ENCODE data around the gene VWA5B1.
"Not testable (repeated sequence)": the region's sequence is repeated elsewhere in the genome, so short reads cannot be mapped to it uniquely, and the experiment has no call there.

Gene VWA5B1

DNA sequence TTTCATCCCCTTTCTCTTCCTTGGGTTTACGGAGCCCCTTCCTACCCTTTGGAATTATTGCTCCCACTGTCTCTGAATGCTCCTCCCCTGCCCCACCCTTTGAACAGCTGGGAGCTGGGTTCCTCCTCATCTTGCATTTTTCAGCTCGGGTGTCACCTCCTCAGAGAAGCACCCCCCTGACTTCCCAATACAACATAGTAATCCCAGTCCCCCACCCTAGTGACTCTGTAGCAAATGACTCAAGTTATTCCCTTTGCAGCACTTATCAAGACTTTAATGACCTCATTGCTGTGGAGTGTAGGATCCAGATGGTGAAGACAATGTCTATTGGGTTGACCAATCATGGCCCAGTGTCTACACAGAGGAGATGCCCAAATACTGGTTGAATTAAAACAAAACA is 8.9 kb upstream of the VWA5B1 start:
- DNase-seq: no peak

DNA sequence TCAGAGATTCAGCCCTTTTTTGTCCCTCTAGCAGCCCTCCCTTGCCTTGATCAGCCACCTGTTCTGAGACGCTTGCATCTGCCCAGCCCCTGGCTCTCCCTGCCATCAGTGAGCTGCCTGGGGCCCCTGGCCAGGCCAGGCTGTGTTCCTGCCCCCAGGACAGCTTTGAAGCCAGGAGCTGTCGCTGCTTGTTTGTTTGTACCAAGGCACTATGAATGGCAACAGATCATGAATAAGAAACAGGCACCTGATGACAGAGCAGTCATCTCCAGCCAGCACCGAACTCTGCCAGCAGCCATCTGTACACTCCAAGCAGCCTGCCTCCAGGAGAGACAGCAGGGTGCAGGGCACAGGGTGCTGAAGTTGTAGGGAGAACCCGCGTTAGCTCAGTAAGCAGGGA is 8.1 kb upstream of the VWA5B1 start:
- DNase-seq: no peak

DNA sequence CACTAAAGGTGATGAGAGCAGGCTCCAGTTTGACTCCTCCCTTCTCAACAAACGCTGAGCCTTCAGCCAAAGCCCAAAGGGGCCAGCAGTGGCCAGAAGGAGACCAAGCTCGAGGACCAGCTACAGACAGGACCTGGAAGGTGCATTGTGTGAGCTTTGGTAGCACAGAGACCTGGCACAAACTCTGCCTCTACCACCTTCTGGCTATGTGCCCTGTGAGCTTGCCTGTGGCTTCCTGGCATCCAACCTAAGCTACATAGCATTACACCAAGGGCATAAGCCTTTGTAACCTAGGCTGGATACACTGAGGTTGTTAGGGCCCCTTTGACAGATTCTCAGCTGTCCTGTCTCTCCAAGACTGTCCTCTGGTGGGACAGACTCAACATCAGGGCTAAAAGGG is 6.6 kb upstream of the VWA5B1 start:
- no peak for DNase-seq

- no peak for DNase-seq
Measured at GRCh38 chr1:20284625-20285024, 6.0 kb upstream of the VWA5B1 start.

- DNase-seq: no peak
Measured at GRCh38 chr1:20285510-20285909, 5.2 kb upstream of the VWA5B1 start.

DNA sequence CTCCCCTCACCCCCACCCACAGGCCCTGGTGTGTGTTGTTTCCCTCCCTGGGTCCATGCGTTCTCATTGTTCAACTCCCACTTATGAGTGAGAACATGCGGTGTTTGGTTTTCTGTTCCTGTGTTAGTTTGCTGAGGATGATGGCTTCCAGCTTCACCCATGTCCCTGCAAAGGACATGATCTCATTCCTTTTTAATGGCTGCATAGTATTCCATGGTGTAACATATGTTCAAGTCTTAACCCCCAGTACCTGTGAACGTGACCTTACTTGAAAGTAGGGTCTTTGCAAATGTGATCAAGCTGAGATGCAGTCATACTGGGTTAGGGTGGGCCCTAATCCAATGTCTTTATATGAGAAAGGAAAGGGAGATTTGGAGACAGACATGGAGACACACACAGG is 3.0 kb upstream of the VWA5B1 start:
- not testable (repeated sequence) for DNase-seq

- peak; percentile 2 for DNase-seq
Measured at GRCh38 chr1:20291645-20292084, 990 bp downstream of the VWA5B1 start.

GRCh38 chr1:20298626-20299025 is 8.0 kb downstream of the VWA5B1 start:
- DNase-seq: no peak

GRCh38 chr1:20301463-20302107 is 10.9 kb downstream of the VWA5B1 start:
- no peak for DNase-seq

DNA sequence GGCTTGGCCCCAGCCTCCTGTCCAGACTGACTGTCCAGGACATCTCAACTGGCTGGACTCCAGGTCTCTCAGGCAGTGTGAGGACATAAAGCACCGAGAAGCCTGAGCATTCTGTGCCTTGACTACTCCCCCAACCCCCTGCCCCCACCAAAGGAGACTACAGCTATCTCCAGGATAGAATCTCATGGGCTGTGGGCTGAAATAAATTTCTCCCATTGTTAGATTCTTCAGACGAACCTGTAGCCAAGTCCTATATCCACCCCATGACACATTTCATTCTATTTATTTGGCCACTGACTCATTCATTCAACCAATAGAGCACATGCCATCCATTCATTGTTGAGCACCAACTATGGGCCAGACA is 11.4 kb downstream of the VWA5B1 start:
- DNase-seq: no peak

DNA sequence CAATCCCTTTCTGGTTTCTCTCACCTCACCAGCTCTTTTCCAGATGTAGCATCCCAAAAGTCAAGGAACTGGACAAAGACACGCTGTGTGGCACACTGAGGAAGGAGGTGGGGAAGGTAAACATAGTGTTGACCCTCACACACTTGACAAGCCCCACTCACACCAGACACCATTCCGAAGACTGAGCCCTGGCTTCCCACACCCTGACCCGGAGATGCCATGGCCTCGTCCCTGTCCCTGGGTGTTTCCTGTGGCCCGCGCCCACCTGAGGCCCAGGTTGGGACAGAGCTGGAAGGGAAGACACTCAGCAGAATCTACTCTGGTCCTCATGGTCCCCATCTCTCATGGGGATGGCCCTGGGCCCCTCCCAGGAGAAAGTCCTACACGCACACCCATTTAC is 16.4 kb downstream of the VWA5B1 start:
- no peak for DNase-seq

- DNase-seq: no peak
Measured at GRCh38 chr1:20308569-20308968, 17.9 kb downstream of the VWA5B1 start.

GRCh38 chr1:20311289-20311688 is 20.6 kb downstream of the VWA5B1 start:
- no peak for DNase-seq

DNA sequence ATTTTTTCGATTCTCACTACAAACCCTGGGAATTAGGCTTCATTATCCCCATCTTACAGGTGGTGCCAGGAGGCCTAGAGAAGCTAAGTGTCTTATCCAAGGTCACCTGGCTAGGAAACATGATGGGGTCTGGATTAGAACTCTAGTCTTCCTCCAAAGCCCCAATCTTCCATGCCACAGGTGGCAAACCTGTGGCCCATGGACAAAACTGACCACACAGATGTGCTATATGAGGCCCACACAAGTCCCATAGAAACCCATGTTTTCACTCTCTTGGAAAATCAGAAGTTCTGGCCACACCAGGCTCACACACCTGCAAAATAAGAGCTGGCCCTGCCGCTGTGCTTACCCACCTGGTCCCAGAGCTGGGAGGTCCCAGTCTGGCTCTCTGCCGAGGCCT is 21.6 kb downstream of the VWA5B1 start:
- no peak for DNase-seq

GRCh38 chr1:20312818-20313217 is 22.1 kb downstream of the VWA5B1 start:
- DNase-seq: no peak

GRCh38 chr1:20317471-20317870 is 26.8 kb downstream of the VWA5B1 start:
- no peak for DNase-seq

GRCh38 chr1:20318521-20318920 is 27.8 kb downstream of the VWA5B1 start:
- DNase-seq: no peak

DNA sequence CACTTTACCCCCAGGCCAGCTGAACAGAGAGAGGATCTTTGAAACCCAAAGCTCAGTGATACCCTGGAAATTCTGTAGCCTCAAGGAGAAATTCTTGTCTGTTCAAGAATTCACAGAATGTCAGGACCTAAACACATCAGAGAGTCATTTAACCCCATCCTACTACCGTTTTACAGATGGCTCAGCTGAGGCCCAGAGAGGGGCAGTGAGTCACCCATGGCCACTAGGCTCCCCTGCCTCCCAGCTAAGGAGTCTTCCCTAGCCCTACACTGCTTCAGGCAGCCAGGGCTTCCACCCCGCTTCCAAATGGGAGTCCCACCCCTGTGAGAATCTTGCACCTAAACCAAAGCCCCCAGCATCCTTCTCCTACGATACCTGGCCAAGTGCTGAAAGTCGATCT is 28.3 kb downstream of the VWA5B1 start:
- no peak for DNase-seq

DNA sequence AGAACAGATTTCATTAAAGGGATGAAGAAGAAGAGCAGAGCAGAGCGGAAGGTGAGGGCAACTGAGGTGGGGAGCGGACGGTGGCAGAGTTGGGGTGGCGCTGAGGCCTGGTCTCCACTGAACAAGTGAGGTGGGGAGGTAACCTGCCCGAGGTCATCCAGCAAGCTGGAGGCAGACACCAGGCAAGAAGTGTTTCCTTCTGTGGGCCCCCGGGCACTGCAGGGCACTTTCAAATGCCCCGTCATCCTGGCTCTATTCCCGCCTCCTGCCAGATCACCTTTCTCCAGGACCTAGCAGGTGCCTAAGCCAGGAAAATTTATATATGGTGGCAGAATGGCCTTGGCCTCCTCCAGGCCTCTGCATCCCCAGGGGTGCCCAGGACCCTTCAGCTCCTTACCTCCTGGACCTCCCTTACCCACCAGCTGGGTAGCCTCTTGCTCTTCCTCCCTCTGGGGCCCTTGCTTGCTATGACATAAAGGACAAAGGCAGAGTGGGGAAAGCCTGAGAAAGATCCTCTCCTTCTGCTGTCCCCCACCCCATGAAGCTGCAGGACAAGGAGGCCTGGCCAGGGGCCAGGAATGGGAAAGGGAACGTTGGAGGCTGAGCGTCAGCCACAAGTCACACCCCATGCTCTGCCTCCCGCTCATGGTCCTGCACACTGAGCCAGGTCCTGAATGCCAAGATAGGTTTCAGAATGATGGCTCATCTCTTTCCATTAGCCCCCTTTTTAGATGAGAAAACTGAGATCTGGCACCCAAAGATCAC is 29.0 kb downstream of the VWA5B1 start:
- DNase-seq: no peak

DNA sequence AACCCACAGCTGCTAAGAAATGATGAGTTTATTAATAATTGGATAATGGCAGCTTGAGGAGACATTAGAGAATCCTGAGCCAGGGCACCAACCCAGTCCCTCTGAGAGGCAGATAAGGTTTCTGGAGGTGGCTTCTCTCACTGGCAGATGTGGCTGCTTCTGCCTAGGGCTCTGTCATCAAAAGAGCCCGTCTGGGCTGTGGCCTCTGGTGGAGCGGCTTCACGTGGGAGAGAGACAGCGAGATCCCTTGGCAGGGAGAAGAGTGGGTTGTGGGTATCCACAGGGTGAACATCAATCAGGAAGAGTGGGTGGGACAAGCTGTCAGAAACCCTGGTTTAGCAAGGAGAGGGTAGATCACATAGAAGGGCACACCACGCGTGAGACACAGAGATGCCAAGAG is 30.0 kb downstream of the VWA5B1 start:
- DNase-seq: no peak

DNA sequence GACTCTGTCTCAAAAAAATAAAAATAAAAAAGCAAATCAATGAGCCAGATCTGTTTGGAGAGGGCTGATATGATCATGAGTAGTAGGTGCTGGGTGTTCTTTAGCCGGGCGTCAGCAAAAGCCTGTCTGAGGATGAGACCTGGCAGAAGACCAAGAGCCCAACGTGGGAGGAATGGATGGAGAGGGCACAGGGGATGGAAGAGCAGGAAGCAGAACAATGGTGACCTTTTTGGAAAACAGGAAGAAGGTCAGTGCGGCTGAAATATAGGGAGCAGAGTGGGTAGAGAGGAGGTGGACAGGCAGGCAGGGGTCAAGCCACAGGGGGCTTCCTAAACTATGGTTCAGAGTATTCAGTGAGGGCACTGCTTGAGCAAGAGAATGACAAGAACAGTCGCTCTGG is 30.9 kb downstream of the VWA5B1 start:
- DNase-seq: no peak

- peak; percentile 70 for DNase-seq
Measured at GRCh38 chr1:20322081-20322824, 31.6 kb downstream of the VWA5B1 start.

GRCh38 chr1:20322825-20323612 is 32.3 kb downstream of the VWA5B1 start:
- peak; percentile 71 for DNase-seq
